ENCODE measurements around the gene HINT1.

GRCh38 chr5:131196331-131196730, 31.3 kb upstream of the HINT1 start:
- TF ChIP-seq CTCF (IDR thresholded peaks at IDR 0.05; ENCODE audit: poor library complexity) (no peak), EZH2phosphoT487 (IDR thresholded peaks at IDR 0.05; ENCODE audit: low read depth, severe bottlenecking, unreplicated experiment) (no peak), EZH2 (IDR thresholded peaks at IDR 0.05; ENCODE audit: borderline replicate concordance) (no peak)

Data from hepatocyte (in vitro differentiated cells).